Activated CD4-positive, alpha-beta T cell treated with anti-CD3 and anti-CD28 coated beads for 36 hours (primary cell): ENCODE measurements around the gene SMURF2. TPM values are rescaled to one million over a fixed set of nuclear protein-coding genes. Genes with fewer than 3 reads are reported as not detected.

ENCODE experiments used
- ATAC-seq: fragments of 200-7000 bp; cut with Tn5 transposase; one replicate; pipeline ENCODE4 v1.10.0; 2021; ENCODE audit warnings: mild to moderate bottlenecking, moderate library complexity
- CTCF ChIA-PET: fragments of 350-600 bp; sonication (Branson Sonifier 250); formaldehyde crosslinking; loops from one replicate; lab custom pipeline; 2021; ENCODE audit warnings: antibody characterized with exemption; lab: Charles Lee
- POLR2A ChIA-PET: fragments of 350-600 bp; sonication (Branson Sonifier 250); formaldehyde crosslinking; loops from one replicate; lab custom pipeline; 2021; ENCODE audit warnings: antibody characterized with exemption, inconsistent platforms; lab: Charles Lee
- DNase-seq: peaks from one replicate; pipeline ENCODE4 v3.0.0-alpha.2; 2020
- H3K27ac Mint-ChIP-seq: one replicate; pipeline ENCODE4 v1.8.0; 2021; ENCODE audit warnings: mixed read lengths
- H3K27me3 Mint-ChIP-seq: one replicate; pipeline ENCODE4 v1.8.0; 2021; ENCODE audit warnings: mixed read lengths
- H3K36me3 Mint-ChIP-seq: one replicate; pipeline ENCODE4 v1.8.0; 2021; ENCODE audit warnings: low read depth, mixed read lengths
- H3K4me1 Mint-ChIP-seq: one replicate; pipeline ENCODE4 v1.8.0; 2021; ENCODE audit warnings: mixed read lengths
- H3K4me3 Mint-ChIP-seq: one replicate; pipeline ENCODE4 v1.8.0; 2021; ENCODE audit warnings: mild to moderate bottlenecking, moderate library complexity, mixed read lengths
- H3K9me3 Mint-ChIP-seq: one replicate; pipeline ENCODE4 v1.8.0; 2021; ENCODE audit warnings: low read depth, mixed read lengths
- intact Hi-C, 2 experiments: fragments of 100-400 bp; cut with DNase I in 1 of 2; cut with micrococcal nuclease in 1 of 2; formaldehyde crosslinking; loops; one replicate each; pipeline versions ENCODE4 v1.14.2 to v1.15.1; 2022 to 2024; cut with DNase I, micrococcal nuclease
- total RNA-seq, 2 experiments: library from RNA; stranded (reverse); gene quantifications; one replicate each; pipeline ENCODE4 v1.2.3, GENCODE V29; 2021

Gene SMURF2
- 10 to 100 TPM; 13.9 to 15.0 TPM for total RNA-seq

DNA sequence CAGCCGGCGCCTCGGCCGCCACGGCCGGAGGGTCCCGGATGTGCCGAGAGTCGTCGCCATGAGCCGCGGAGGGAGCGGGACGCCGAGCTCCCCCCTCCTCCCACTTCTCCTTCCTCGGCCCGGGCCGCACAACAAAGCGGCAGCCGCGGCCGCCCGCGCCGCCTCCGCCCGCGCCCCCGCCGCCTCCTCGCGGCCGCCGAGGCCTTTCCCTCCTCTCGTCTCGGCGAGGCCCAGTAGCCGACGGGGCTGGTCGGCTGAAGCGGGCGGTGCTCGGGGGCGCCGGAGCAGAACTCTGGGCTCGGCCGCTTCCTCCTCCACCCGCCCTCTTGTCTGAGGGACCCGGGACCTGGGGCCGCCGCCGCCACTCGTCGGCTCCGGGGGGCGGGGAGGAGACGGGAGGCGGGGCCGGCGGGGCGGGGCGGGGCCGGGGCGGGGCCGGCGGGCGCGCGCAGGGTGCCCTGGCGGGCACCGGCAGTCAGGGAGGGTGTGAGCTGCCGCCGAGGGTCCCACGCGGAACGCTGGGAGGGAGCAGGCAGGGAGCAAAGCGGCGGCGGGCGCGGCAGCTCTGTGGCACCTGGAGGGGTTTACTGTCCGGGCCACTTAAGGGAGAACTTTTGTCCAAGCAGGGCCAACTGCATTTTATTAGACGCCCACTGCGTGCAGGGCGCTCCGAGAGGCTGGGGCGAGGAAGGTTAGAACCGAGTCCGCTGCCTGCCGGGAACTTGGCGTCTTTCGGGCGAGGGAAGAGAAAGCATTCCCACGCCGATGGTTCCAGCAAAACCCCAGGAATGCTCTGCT is at the start of gene SMURF2:
Gene SMURF2 (minus strand): TSS at position 332 of the 798 bp plus-strand sequence. CDS start 427 bp downstream, outside the sequence.
- peak within 1 kb of the TSS; percentile 92 for H3K27ac Mint-ChIP-seq
- ChIA-PET CTCF (interaction anchor here (1.7 kb wide), 1 partner anchor 13 kb away, joined by 7 read pairs; no protein-coding TSS in a partner anchor), POLR2A (interaction anchor here (0.5 to 1.0 kb wide), 3 partner anchors 152 to 157 kb away, joined by 3 to 4 read pairs (median 3); partner anchors contain the start of gene CEP95)
- peak within 1 kb of the TSS; percentile 98 for H3K4me3 Mint-ChIP-seq
- no peaks in the 10 kb centered on the region for H3K27me3 Mint-ChIP-seq
- DNase-seq (peak; percentile 89), ATAC-seq (peak; percentile 82)
- H3K9me3 Mint-ChIP-seq = no peaks in the 10 kb centered on the region
- peaks cover 27% of the 10 kb centered on the region for H3K4me1 Mint-ChIP-seq
- H3K36me3 Mint-ChIP-seq = peaks cover 1% of the 10 kb centered on the region
- intact Hi-C loops = loop anchor here (1.0 to 10.0 kb wide), 10 partner anchors 73 to 819 kb away; partner anchors contain the start of genes GNA13 (in 1 of the 2), LRRC37A3 (in 1 of the 2), POLG2 (in 1 of the 2) and SMARCD2 (in 1 of the 2)

DNA sequence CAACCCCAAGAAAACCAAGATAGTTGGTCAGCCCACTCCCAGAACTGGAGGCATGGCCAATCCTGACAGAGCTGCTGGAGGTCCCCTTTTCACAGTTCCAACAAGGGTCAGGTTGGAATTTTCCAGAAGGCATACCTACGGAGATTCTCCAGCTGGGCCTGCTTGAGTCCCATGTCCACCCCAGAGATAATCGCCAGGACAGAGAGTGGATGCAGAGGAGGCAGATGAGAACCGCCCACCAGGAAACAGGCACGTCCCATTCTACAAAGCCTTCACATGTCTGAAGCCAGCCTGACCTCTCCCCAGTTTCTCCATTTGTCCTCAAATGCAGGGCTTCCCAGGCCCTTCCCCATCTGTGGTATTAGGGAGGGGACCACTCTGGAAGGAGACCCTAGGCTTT is 47.4 kb upstream of the SMURF2 start:
- Mint-ChIP-seq H3K36me3 (peaks cover 5% of the 10 kb centered on the region), H3K9me3 (no peaks in the 10 kb centered on the region), H3K4me1 (peaks cover 66% of the 10 kb centered on the region), H3K4me3 (no peak overlapping the region), H3K27me3 (no peaks in the 10 kb centered on the region), H3K27ac (peak overlapping the region; percentile 76)
- no peak for DNase-seq
- POLR2A ChIA-PET = interaction anchor here (1.1 kb wide), 1 partner anchor 561 kb away, joined by 3 read pairs; no protein-coding TSS in a partner anchor
- no peak for ATAC-seq
- CTCF ChIA-PET = interaction anchor here (0.7 to 1.6 kb wide), 8 partner anchors 11 to 933 kb away, joined by 3 to 5 read pairs (median 3); no protein-coding TSS in a partner anchor
- intact Hi-C loops = no loop called here

- ATAC-seq (no peak), DNase-seq (no peak)
- no peak overlapping the region for H3K4me3 Mint-ChIP-seq
- no peaks in the 10 kb centered on the region for H3K27me3 Mint-ChIP-seq
- intact Hi-C loops = no loop called here
- no peaks in the 10 kb centered on the region for H3K9me3 Mint-ChIP-seq
- POLR2A ChIA-PET = no interaction called here
- no peaks in the 10 kb centered on the region for H3K36me3 Mint-ChIP-seq
- H3K27ac Mint-ChIP-seq = no peak overlapping the region
- peaks cover 44% of the 10 kb centered on the region for H3K4me1 Mint-ChIP-seq
- CTCF ChIA-PET = interaction anchor here (0.6 kb wide), 1 partner anchor 8 kb away, joined by 4 read pairs; no protein-coding TSS in a partner anchor
These were observed 45.0 kb upstream of the SMURF2 start for GRCh38 chr17:64707050-64707591.

GRCh38 chr17:64706224-64707049 is 44.3 kb upstream of the SMURF2 start:
- POLR2A ChIA-PET = no interaction called here
- Mint-ChIP-seq H3K4me1 (peaks cover 42% of the 10 kb centered on the region), H3K27ac (no peak overlapping the region), H3K4me3 (no peak overlapping the region), H3K36me3 (no peaks in the 10 kb centered on the region), H3K9me3 (no peaks in the 10 kb centered on the region), H3K27me3 (no peaks in the 10 kb centered on the region)
- ATAC-seq (no peak), DNase-seq (no peak)
- CTCF ChIA-PET = no interaction called here
- intact Hi-C loops = no loop called here

GRCh38 chr17:64702815-64703214 is 40.7 kb upstream of the SMURF2 start:
- Mint-ChIP-seq H3K9me3 (no peaks in the 10 kb centered on the region), H3K27ac (no peak overlapping the region), H3K27me3 (no peaks in the 10 kb centered on the region), H3K4me3 (no peak overlapping the region), H3K36me3 (no peaks in the 10 kb centered on the region), H3K4me1 (peaks cover 13% of the 10 kb centered on the region)
- ChIA-PET CTCF (no interaction called here), POLR2A (no interaction called here)
- DNase-seq (no peak), ATAC-seq (no peak)
- intact Hi-C loops = no loop called here

DNA sequence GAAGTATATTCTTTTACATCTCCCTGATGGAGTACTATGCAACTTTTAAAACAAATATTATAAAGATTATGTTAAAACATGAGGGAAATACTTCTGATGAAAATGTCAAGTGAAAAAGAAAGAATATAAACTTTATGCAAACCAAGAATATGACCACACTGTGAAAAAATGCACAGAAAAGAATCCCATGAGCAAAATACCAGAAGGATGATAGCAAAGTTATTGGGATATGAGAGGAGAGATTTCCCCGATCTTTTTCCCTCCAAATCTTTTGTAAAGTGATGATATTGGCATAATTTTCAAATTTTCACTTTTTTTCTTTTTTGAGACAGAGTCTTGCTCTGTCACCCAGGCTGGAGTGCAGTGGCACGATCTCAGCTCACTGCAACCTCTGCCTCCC is 36.6 kb upstream of the SMURF2 start:
- intact Hi-C loops = no loop called here
- POLR2A ChIA-PET = no interaction called here
- Mint-ChIP-seq H3K9me3 (no peaks in the 10 kb centered on the region), H3K4me3 (no peak overlapping the region), H3K27ac (no peak overlapping the region), H3K36me3 (no peaks in the 10 kb centered on the region), H3K4me1 (no peaks in the 10 kb centered on the region), H3K27me3 (no peaks in the 10 kb centered on the region)
- no peak for DNase-seq
- CTCF ChIA-PET = interaction anchor here (0.6 to 1.5 kb wide), 2 partner anchors 9 to 10 kb away, joined by 4 read pairs; no protein-coding TSS in a partner anchor
- ATAC-seq = no peak

DNA sequence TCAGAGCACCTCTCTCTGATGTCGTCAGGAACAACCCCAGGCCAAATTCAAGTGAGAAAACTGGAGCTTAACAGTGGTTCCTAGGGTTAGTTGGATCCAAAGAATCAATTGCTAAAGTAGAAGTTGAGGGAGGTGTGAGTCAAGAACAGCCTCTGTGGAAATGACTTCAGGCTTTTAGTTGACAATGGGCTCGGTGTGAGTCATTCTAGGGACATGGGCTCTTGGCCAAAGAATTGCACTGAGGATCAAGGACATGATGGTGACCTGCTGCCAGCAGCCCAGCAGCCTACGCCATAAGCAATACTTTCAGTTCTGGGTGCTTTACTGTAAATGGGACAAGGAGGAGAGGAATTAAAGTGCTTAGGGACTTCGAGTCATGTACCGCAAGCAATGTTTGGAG is 32.1 kb upstream of the SMURF2 start:
- no peaks in the 10 kb centered on the region for H3K4me1 Mint-ChIP-seq
- DNase-seq (no peak), ATAC-seq (no peak)
- H3K27ac Mint-ChIP-seq = no peak overlapping the region
- H3K9me3 Mint-ChIP-seq = no peaks in the 10 kb centered on the region
- H3K36me3 Mint-ChIP-seq = no peaks in the 10 kb centered on the region
- POLR2A ChIA-PET = no interaction called here
- CTCF ChIA-PET = interaction anchor here (0.7 kb wide), 1 partner anchor 89 kb away, joined by 3 read pairs; no protein-coding TSS in a partner anchor
- H3K27me3 Mint-ChIP-seq = no peaks in the 10 kb centered on the region
- intact Hi-C loops = no loop called here
- no peak overlapping the region for H3K4me3 Mint-ChIP-seq

- no peaks in the 10 kb centered on the region for H3K9me3 Mint-ChIP-seq
- POLR2A ChIA-PET = no interaction called here
- DNase-seq (no peak), ATAC-seq (no peak)
- no peaks in the 10 kb centered on the region for H3K4me1 Mint-ChIP-seq
- no peak overlapping the region for H3K4me3 Mint-ChIP-seq
- H3K36me3 Mint-ChIP-seq = no peaks in the 10 kb centered on the region
- H3K27ac Mint-ChIP-seq = no peak overlapping the region
- intact Hi-C loops = no loop called here
- CTCF ChIA-PET = no interaction called here
- no peaks in the 10 kb centered on the region for H3K27me3 Mint-ChIP-seq
These were observed 30.1 kb upstream of the SMURF2 start for GRCh38 chr17:64692187-64692586.

DNA sequence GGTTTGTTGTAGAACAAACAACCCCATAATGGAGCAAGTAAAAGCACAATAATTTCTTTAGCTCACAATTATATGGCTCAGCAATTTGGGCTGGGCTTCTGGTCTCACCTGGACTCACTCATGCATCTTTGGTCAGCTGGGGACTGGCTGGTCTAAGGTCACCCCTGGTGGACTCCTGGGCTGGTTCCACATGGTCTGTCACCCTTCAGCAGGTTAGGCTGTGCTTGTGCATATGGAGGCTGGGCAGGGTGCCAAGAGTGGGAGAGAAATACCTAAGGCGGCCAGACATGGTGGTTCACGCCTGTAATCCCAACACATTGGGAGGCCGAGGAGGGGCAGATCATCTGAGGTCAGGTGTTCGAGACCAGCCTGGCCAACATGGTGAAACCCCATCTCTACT is 27.0 kb upstream of the SMURF2 start:
- H3K27me3 Mint-ChIP-seq = no peaks in the 10 kb centered on the region
- ATAC-seq = no peak
- POLR2A ChIA-PET = no interaction called here
- H3K4me1 Mint-ChIP-seq = no peaks in the 10 kb centered on the region
- CTCF ChIA-PET = interaction anchor here (0.5 to 1.2 kb wide), 3 partner anchors 9 to 88 kb away, joined by 3 to 4 read pairs (median 3); no protein-coding TSS in a partner anchor
- H3K4me3 Mint-ChIP-seq = no peak overlapping the region
- no peaks in the 10 kb centered on the region for H3K36me3 Mint-ChIP-seq
- DNase-seq = no peak
- intact Hi-C loops = no loop called here
- H3K9me3 Mint-ChIP-seq = no peaks in the 10 kb centered on the region
- H3K27ac Mint-ChIP-seq = no peak overlapping the region

- CTCF ChIA-PET = interaction anchor here (0.5 to 1.2 kb wide), 3 partner anchors 8 to 89 kb away, joined by 3 to 4 read pairs (median 3); no protein-coding TSS in a partner anchor
- POLR2A ChIA-PET = interaction anchor here (0.5 kb wide), 1 partner anchor 52 kb away, joined by 6 read pairs; no protein-coding TSS in a partner anchor
These were observed 26.4 kb upstream of the SMURF2 start for GRCh38 chr17:64688481-64688880.

DNA sequence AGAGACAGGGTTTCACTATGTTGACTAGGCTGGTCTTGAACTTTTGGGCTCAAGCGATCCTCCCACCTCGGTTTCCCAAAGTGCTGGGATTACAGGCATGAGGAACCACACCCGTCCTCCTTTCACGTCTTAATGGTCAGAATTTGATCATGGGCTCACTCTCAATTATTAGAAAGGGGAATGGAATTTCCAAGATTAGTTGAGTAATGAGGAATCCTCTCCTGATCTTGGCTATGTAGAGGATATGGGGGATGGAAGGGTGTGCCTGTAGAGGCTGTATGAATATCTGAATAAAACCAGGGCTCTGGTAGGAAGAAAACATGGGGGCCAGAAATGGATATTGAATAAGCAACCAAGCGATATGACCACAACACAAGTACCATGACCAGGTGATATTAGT is 25.9 kb upstream of the SMURF2 start:
- CTCF ChIA-PET = interaction anchor here (0.6 to 1.2 kb wide), 3 partner anchors 8 to 1381 kb away, joined by 3 to 4 read pairs (median 3); no protein-coding TSS in a partner anchor
- intact Hi-C loops = no loop called here
- Mint-ChIP-seq H3K4me3 (no peak overlapping the region), H3K27me3 (no peaks in the 10 kb centered on the region), H3K4me1 (no peaks in the 10 kb centered on the region), H3K9me3 (no peaks in the 10 kb centered on the region), H3K36me3 (no peaks in the 10 kb centered on the region), H3K27ac (no peak overlapping the region)
- POLR2A ChIA-PET = no interaction called here
- DNase-seq (no peak), ATAC-seq (no peak)

More at GRCh38 chr17:64688481-64688880, 26.4 kb upstream of the SMURF2 start:
- H3K27ac Mint-ChIP-seq = no peak overlapping the region
- no peak for ATAC-seq
- H3K4me3 Mint-ChIP-seq = no peak overlapping the region
- intact Hi-C loops = no loop called here
- H3K9me3 Mint-ChIP-seq = no peaks in the 10 kb centered on the region
- no peaks in the 10 kb centered on the region for H3K4me1 Mint-ChIP-seq
- H3K36me3 Mint-ChIP-seq = no peaks in the 10 kb centered on the region
- no peaks in the 10 kb centered on the region for H3K27me3 Mint-ChIP-seq
- no peak for DNase-seq
